GM21390 (cell line): ENCODE results near the gene ARRB1.

Source experiments
- ATAC-seq: cut with Tn5 transposase; IDR thresholded peaks from one replicate; pipeline ENCODE4 v1.9.1; 2021; ENCODE audit not compliant: unreplicated experiment

The ARRB1 gene

DNA sequence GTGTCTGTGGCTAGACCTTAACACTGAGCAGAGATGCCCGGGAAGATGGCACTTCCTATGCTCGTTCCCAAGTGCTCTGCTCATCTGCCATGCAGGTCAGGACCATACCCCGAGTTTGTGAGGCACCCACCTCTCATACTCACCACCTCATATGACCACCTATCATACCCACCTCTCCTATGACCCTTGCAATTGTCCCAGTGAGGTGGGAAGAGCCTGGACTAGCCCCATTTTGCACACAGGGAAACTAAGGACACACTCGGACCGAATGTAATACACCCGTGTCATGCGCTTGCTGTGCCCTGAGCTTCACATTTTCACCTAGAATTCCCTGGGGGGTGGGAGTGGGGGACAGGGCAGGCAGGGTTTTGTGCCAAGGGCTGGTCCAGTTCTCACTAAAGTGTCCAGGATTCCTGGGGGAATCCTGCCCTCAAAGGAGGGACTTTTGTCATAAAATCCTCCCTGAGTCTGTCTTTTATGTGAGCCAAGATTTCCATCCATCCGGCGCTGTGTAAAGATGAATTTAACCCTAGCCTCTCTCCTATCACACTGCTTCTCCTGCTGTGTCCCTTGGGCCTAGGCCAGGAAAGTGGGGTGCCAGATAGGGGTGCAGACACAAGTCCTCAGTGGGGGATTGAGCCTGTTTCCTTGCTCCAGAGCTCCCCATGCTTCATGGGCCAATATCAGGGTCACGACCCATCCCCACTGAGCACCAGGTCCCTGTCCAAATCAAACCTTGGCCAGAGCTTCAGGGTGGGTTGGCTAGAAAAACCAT lies 90.9 kb downstream of the ARRB1 start:
- ATAC-seq = no peak

- no peak for ATAC-seq
Measured at GRCh38 chr11:75254326-75254725, 97.1 kb downstream of the ARRB1 start.

GRCh38 chr11:75249704-75250103 lies 101.8 kb downstream of the ARRB1 start:
- no peak for ATAC-seq

- ATAC-seq = no peak
Measured at GRCh38 chr11:75248924-75249256, 102.6 kb downstream of the ARRB1 start.

DNA sequence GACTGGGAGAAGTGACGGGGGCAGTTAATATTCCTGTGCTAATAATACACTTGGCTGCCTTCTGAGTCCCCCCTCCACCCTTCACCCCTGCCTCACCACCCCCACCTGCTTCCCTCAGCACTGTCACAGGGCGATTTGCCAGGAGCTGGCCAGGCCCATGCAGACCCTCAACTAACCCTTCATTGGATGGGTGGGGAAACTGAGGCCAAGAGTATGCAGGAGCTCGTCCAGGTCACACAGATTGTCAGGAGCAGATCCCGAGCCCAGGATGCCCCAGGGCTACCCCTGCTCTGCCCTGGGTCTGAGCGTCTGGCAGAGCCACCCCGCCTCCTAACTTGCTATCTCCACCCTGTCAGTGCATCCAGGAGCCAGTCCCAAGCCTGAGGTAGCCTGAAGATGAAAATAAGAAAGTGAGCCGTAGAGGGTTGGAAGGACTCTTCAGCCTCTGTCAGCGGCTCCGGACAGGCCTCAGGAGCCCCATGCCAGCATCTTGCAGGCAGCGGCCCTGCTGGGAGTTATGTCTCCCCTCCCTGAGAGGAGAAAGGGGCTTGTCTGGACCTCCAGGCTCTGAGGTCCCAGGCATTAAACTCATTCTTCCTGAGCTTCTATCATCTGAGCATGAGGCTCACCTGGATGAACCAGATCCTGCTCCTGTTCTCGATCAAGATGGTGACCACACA lies 104.7 kb downstream of the ARRB1 start:
- ATAC-seq = no peak

DNA sequence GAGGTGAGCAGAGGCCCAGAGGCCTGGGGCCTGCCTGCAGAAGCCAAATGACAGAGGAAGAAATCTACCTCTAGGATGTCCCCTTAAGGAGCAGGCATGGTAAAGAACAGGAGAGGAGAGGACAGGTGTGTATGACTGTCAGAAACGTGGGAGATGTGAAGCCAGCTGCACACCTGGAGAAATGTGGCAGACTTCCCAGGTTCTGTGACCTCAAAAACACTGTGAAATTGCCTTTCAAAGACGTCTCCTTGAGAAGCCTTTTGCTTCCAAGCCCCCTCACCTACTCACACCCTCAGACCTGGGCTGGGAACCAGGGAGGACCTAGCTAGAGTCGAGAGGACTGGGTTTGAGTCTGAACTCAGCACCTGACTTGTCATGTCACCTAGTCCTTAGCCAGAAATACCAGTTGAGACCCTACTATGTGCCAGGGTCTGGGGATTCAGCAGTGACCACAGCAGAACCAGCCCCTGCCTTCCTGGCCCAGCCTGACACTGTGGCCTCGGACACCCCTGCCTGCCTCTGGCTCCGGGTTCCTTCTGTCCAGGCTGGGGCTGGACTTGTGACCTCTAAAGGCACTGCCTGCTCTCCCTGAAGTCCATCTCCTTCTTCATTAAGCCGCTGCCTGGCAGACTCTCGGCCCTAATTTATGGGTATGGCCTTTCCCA lies 105.3 kb downstream of the ARRB1 start:
- ATAC-seq = no peak

GRCh38 chr11:75245356-75246005 lies 106.0 kb downstream of the ARRB1 start:
- no peak for ATAC-seq

- ATAC-seq = no peak
Measured at GRCh38 chr11:75244052-75244814, 107.2 kb downstream of the ARRB1 start.

DNA sequence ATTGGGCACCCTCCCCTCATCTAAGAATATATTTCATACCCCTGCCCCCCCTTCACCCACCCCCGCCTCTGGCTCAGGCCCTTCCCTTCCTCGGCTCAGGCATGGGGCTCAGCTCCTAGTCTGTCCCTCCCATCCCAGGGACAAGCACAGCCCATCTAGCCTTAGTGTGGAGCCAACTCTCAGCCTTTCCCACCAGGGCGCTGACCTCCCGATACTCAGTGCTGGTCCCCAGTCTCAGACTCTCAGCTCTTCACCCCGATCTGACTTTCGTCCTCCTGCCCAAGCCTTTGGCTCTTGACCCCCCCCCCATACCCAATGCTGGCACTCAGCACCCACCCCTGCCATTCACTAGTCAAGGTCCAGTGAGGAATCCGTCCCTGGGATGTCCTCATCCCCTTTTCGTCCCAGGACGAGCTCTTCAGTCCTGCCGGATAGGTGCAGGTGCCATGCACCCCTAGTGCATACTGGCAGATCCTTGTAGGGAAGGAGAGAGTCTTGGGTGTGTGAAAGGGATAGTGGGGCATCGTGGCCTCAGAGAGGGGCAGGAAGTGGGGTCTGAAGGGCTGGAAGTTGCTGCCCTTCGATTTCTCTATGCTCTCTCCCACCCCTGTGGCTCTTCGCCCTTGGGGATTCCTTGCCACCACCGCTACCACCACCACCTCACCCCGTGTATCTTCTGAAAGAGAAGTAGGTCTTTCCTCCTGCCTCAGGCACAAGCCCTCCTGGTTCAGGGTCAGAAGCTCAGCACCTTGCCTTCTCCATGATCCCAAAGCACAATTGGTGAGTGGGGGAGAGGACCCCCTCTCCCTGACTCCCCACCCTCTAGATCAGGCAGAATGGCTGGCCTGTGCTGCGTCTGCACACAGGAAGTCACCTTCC lies 108.5 kb downstream of the ARRB1 start:
- ATAC-seq = no peak

DNA sequence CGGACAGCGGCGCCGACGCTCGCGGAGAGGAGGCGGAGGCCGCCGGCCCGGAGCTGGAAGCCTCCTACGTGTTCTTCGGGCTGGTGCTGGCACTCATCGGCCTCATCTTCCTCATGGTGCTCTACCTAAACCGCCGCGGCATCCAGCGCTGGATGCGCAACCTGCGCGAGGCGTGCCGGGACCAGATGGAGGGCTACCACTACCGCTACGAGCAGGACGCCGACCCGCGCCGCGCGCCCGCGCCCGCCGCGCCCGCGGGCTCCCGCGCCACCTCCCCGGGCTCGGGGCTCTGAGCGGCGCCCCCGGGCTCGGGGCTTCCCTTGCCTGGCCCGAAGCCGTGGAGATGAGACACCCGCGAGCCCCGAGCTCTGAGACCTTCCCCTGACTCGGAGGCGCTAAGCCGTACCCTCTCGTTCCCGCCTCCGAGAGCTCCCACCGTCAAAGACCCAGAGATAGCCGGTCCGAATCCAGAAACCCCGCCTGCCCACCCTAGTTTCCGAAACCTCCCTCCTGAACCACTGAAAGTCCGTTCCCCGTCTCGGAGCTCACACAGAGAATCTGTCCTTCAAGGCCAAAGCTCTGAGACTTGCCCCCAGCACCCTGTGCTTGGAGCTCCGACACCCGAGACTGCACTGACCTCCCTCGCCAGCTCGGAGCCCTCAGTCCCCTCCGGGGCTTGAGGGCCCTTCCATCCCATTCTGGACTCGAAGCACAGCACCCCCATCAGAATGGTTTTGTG lies 109.4 kb downstream of the ARRB1 start:
- ATAC-seq = no peak

DNA sequence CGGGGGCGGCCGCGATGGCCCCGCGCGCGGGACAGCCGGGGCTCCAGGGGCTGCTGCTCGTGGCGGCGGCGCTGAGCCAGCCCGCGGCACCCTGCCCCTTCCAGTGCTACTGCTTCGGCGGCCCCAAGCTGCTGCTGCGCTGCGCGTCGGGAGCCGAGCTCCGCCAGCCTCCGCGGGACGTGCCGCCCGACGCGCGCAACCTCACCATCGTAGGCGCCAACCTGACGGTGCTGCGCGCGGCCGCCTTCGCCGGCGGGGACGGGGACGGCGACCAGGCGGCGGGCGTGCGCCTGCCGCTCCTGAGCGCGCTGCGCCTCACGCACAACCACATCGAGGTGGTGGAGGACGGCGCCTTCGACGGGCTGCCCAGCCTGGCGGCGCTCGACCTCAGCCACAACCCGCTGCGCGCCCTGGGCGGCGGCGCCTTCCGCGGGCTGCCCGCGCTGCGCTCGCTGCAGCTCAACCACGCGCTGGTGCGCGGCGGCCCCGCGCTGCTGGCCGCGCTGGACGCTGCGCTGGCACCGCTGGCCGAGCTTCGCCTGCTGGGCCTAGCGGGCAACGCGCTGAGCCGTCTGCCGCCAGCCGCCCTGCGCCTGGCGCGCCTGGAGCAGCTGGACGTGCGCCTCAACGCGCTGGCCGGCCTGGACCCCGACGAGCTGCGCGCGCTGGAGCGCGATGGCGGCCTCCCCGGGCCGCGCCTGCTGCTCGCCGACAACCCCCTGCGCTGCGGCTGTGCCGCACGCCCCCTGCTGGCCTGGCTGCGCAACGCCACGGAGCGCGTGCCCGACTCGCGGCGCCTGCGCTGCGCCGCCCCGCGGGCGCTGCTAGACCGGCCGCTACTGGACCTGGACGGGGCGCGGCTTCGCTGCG lies 110.2 kb downstream of the ARRB1 start:
- ATAC-seq = peak; percentile 91

GRCh38 chr11:75240311-75241035 lies 111.0 kb downstream of the ARRB1 start, which contains the start of gene TPBGL:
TSS of gene TPBGL (plus strand) at chr11:75240774. CDS start at chr11:75241050, 276 bp downstream.
- ATAC-seq = no peak

GRCh38 chr11:75239531-75240290 lies 111.8 kb downstream of the ARRB1 start:
- no peak for ATAC-seq

GRCh38 chr11:75238595-75239440 lies 112.6 kb downstream of the ARRB1 start:
- ATAC-seq = no peak

GRCh38 chr11:75237050-75237449 lies 114.4 kb downstream of the ARRB1 start:
- ATAC-seq = no peak

DNA sequence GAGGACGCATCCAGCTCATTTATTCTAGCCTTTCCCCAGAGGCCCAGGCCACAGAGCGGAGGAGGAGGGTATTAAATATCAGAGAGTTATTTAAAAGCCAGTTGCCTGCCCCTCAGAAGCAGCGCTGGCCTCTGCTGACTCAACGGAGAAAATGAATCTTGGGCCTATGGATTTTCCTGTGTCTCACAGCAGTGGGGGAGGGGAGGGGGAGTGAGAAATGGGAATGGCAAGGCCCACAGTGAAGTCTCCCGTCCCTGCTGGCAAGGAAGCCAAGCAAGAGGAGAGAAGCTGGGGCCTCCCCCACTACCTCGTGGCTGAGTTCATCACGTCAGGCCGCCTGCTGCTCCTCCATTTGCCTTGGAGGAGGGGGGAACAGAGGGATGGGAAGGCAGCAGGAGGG lies 115.4 kb downstream of the ARRB1 start:
- ATAC-seq = no peak
